ENCODE data around the gene TAX1BP1.

Gene TAX1BP1

DNA sequence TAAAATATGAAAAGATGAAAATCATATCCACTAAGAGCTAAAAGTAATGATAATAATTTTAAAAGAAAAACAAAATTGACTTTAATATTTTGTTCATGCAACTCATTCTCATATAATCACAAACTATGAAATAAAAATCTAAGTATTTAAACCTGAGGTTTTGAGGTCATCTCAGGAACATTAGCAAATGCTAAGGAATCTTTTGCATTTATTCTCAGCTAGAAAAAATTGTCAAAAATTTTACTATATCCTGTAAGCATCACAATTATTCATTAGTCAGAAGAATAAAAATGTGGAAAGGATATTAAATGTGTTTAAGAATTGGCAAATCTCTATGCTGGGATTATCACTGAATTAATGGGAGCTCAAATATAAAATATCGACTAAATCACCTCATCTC lies 36.8 kb upstream of the TAX1BP1 start:
- TF ChIP-seq CTCF (IDR thresholded peaks at IDR 0.05; ENCODE audit: low read depth, low read length): no peak
- no peak overlapping the region for H3K4me3 ChIP-seq (ENCODE audit: low read depth, low read length)

GRCh38 chr7:27704422-27705199 lies 35.4 kb upstream of the TAX1BP1 start:
- TF ChIP-seq CTCF (IDR thresholded peaks at IDR 0.05; ENCODE audit: low read depth, low read length): no peak
- no peak overlapping the region for H3K4me3 ChIP-seq (ENCODE audit: low read depth, low read length)

DNA sequence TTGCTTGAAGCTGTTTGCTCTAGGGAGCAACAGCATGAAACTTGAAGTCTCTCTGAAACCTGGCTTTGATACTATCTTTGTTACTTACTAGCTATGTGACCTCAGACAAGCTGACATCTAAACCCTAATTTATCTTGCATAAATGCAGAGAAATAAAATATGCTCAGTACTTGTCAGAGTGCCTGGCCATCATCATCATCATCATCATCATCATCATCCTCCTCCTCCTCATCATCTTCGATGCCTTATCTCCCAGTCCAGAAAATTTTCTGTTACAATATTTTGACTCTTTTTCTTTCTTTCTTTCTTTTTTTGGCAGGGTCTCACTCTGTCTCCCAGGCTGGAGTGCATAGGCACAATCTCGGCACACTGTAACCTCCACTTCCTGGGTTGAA lies 34.8 kb upstream of the TAX1BP1 start:
- TF ChIP-seq CTCF (IDR thresholded peaks at IDR 0.05; ENCODE audit: low read depth, low read length): no peak
- H3K4me3 ChIP-seq (ENCODE audit: low read depth, low read length): no peak overlapping the region

- no peak for TF ChIP-seq CTCF (IDR thresholded peaks at IDR 0.05; ENCODE audit: low read depth, low read length)
- no peak overlapping the region for H3K4me3 ChIP-seq (ENCODE audit: low read depth, low read length)
Observed at GRCh38 chr7:27708485-27708884, 31.5 kb upstream of the TAX1BP1 start.

GRCh38 chr7:27709137-27710075 lies 30.6 kb upstream of the TAX1BP1 start:
- no peak for TF ChIP-seq CTCF (IDR thresholded peaks at IDR 0.05; ENCODE audit: low read depth, low read length)
- H3K4me3 ChIP-seq (ENCODE audit: low read depth, low read length): no peak overlapping the region

DNA sequence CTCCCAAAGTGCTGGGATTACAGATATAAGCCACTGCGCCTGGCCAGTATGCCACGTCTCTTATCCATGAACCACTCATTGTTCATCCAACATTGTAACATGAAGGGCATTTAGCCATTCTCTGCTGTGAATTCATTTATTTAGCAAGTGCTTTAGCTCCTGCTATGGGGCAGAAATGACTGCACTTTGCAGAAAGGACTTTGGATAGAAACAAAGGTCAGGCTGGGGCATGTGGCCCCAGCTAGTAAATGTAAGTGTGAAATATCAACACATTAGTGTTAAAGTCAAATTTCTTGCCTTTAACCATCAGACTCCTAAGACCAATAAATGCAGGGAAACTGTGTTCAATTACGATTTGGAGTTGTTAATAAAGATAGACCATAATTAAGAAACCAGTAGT lies 27.7 kb upstream of the TAX1BP1 start:
- no peak for TF ChIP-seq CTCF (IDR thresholded peaks at IDR 0.05; ENCODE audit: low read depth, low read length)
- no peak overlapping the region for H3K4me3 ChIP-seq (ENCODE audit: low read depth, low read length)
